Ishikawa (cell line): Measurements from ENCODE around the gene ITIH5.
A peak's percentile ranks its signal among the peaks of the same experiment; 100 is the strongest.

ENCODE experiments used
- CEBPB ChIP-seq: IDR thresholded peaks from 2 replicates; pipeline ENCODE4 v1.6.1; 2012
- CREB1 ChIP-seq: IDR thresholded peaks from 2 replicates; pipeline ENCODE4 v1.6.1; 2012; ENCODE audit warnings: low read depth
- EGR1 ChIP-seq: IDR thresholded peaks from 2 replicates; pipeline ENCODE4 v1.6.1; 2012
- EP300 ChIP-seq: IDR thresholded peaks from 2 replicates; pipeline ENCODE4 v1.6.1; 2012; ENCODE audit warnings: borderline replicate concordance
- FOXM1 ChIP-seq: IDR thresholded peaks from 2 replicates; pipeline ENCODE4 v1.6.1; 2012; ENCODE audit warnings: low read depth, borderline replicate concordance
- NFIC ChIP-seq: IDR thresholded peaks from 2 replicates; pipeline ENCODE4 v1.6.1; 2012
- RAD21 ChIP-seq: IDR thresholded peaks from 2 replicates; pipeline ENCODE4 v1.6.1; 2012; ENCODE audit warnings: low read depth
- TAF1 ChIP-seq: IDR thresholded peaks from 2 replicates; pipeline ENCODE4 v1.6.1; 2012; ENCODE audit warnings: low read depth, mild to moderate bottlenecking
- TCF12 ChIP-seq: IDR thresholded peaks from 2 replicates; pipeline ENCODE4 v1.6.1; 2012; ENCODE audit warnings: low read depth
- TEAD4 ChIP-seq: IDR thresholded peaks from 2 replicates; pipeline ENCODE4 v1.6.1; 2012
- USF1 ChIP-seq: IDR thresholded peaks from 2 replicates; pipeline ENCODE4 v1.6.1; 2012
- YY1 ChIP-seq: IDR thresholded peaks from 2 replicates; pipeline ENCODE4 v1.6.1; 2012; ENCODE audit warnings: low read depth
- ZBTB7A ChIP-seq: IDR thresholded peaks from 2 replicates; pipeline ENCODE4 v1.6.1; 2012; ENCODE audit warnings: low read depth
- TF ChIP-seq, protein P1 (sequence below): IDR thresholded peaks from 2 replicates; pipeline ENCODE4 v1.6.1; 2012; ENCODE audit warnings: low read depth, mild to moderate bottlenecking
- TF ChIP-seq, protein P2 (sequence below): IDR thresholded peaks from 2 replicates; pipeline ENCODE4 v1.6.1; 2012

The ITIH5 gene

DNA sequence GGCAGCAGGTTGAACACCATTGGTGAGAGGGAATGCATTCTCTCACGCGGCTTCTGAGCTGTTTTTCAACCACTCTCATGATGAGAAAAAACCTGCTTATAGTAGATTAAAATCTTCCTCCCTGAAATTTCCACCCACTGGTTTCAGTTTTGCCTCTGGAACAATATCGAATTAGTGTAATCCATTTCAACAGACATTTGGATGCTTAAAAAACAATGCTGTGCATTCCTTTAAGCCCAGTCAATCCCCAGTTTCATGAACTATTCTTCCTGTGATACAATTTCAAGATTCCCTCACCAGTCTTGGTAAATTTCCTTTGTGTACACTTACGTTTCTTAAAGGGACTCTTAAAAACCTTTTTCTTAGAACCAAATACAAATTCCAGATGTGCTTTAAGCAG lies 89.6 kb downstream of the ITIH5 start:
- TF ChIP-seq, protein P1, sequence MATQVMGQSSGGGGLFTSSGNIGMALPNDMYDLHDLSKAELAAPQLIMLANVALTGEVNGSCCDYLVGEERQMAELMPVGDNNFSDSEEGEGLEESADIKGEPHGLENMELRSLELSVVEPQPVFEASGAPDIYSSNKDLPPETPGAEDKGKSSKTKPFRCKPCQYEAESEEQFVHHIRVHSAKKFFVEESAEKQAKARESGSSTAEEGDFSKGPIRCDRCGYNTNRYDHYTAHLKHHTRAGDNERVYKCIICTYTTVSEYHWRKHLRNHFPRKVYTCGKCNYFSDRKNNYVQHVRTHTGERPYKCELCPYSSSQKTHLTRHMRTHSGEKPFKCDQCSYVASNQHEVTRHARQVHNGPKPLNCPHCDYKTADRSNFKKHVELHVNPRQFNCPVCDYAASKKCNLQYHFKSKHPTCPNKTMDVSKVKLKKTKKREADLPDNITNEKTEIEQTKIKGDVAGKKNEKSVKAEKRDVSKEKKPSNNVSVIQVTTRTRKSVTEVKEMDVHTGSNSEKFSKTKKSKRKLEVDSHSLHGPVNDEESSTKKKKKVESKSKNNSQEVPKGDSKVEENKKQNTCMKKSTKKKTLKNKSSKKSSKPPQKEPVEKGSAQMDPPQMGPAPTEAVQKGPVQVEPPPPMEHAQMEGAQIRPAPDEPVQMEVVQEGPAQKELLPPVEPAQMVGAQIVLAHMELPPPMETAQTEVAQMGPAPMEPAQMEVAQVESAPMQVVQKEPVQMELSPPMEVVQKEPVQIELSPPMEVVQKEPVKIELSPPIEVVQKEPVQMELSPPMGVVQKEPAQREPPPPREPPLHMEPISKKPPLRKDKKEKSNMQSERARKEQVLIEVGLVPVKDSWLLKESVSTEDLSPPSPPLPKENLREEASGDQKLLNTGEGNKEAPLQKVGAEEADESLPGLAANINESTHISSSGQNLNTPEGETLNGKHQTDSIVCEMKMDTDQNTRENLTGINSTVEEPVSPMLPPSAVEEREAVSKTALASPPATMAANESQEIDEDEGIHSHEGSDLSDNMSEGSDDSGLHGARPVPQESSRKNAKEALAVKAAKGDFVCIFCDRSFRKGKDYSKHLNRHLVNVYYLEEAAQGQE: no peak
- TF ChIP-seq RAD21 (no peak), ZBTB7A (no peak), EGR1 (no peak), TAF1 (no peak), USF1 (no peak), CREB1 (no peak), FOXM1 (no peak), YY1 (no peak), TEAD4 (no peak), EP300 (no peak)
- TF ChIP-seq, protein P2, sequence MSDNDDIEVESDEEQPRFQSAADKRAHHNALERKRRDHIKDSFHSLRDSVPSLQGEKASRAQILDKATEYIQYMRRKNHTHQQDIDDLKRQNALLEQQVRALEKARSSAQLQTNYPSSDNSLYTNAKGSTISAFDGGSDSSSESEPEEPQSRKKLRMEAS: no peak

GRCh38 chr10:7576340-7576739 lies 90.4 kb downstream of the ITIH5 start:
- TF ChIP-seq TEAD4 (no peak), NFIC (0 out of 2 replicates have a peak, but pooled peaks have one; percentile 22)

DNA sequence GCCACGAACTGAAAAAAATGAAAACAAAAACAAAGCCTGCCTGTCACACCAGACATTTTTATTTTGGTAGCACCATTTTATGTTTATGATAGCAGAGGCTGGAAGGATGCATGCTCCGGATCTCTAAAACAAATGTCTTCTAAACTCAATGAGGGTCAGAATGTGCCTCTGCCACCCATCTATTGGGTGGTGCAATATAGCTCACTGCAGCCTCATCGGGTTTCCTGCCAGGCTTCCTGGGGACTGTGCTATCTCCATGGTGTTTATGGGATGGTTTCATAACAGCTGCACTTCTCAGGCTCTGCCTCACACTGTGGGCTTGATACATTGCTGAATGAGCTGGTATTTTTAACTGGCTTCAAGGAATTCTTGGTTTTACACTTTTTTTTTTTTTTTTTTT lies 94.4 kb downstream of the ITIH5 start:
- TF ChIP-seq CEBPB: no peak

DNA sequence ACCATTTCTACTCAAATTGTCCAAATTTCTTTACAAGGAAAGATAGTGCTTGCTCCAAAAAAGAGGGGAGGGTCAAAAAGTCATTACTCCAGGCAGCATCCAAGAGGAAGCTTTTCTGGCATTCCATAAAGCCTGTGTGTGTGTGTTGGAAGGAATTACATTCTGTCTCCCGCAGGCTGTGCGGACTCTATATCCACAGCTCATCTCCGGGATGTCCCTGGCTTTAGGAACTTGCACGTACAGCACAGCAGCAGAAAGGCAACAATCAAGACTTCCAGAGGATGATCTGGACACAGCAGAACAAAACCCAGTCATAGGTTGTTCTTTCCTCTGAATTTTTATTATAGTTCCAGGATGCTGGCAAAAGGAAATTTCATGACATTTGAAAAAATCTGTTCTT lies 94.8 kb downstream of the ITIH5 start:
- no peak for TF ChIP-seq EGR1

- TF ChIP-seq EGR1: no peak
- TF ChIP-seq ZBTB7A: no peak
- no peak for TF ChIP-seq CEBPB
- TF ChIP-seq RAD21: no peak
- TF ChIP-seq YY1: no peak
- TF ChIP-seq, protein P2: no peak
- no peak for TF ChIP-seq TAF1
- TF ChIP-seq CREB1: no peak
- TF ChIP-seq EP300: no peak
- no peak for TF ChIP-seq USF1
- TF ChIP-seq TEAD4: no peak
- no peak for TF ChIP-seq TCF12
- TF ChIP-seq NFIC: no peak
- TF ChIP-seq, protein P1: no peak
- TF ChIP-seq FOXM1: no peak
These were observed 98.7 kb downstream of the ITIH5 start for GRCh38 chr10:7567911-7568620.

- no peak for TF ChIP-seq YY1
These were observed 99.9 kb downstream of the ITIH5 start for GRCh38 chr10:7566891-7567290.

DNA sequence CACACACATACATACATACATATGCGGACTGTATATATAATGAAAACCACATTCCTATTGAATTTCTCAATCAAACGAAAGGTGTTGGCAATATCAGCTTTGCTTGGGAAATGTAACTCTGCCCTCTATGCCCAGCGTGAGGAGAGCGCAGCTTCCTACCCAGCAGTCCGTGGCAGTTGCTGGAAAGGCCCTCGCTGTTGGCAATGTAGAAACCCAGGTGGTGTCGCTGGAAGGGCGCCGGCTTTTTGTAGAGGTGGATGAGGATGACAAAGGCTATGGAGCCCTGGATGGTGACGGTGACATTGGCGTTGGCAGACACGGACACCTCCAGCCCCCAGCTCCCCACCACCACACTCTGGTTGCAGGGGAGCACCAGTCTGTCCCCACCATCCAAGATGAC lies 100.9 kb downstream of the ITIH5 start:
- TF ChIP-seq USF1 (no peak), RAD21 (no peak), NFIC (no peak), CEBPB (no peak), EGR1 (no peak), ZBTB7A (no peak), YY1 (no peak), CREB1 (no peak)
